Astrocyte (in vitro differentiated cells and primary cell): Measurements from ENCODE around the gene CDX4.

Source experiments
- CTCF ChIP-seq: IDR thresholded peaks from 2 replicates; pipeline ENCODE4 v1.5.1; 2011; ENCODE audit warnings: low read depth, mild to moderate bottlenecking, inconsistent platforms, low read length, moderate library complexity; ENCODE audit not compliant: insufficient read depth
- EZH2 ChIP-seq: IDR thresholded peaks from 2 replicates; pipeline ENCODE4 v1.6.1; 2012; ENCODE audit warnings: mild to moderate bottlenecking, low read length, inconsistent platforms; ENCODE audit not compliant: insufficient read depth

GRCh38 chrX:73448379-73448778, 1.5 kb downstream of the CDX4 start:
- TF ChIP-seq CTCF (no peak), EZH2 (no peak)
